OCI-LY1 (cell line): ENCODE data around the gene DDHD1.

ENCODE experiments used
- H2AFZ ChIP-seq: fragments of 200-600 bp; sonication (generic), shearing (Covaris generic); 2 replicates; pipeline ENCODE4 v1.6.0; 2014; ENCODE audit warnings: antibody characterized with exemption, mild to moderate bottlenecking, low read length
- H3F3A ChIP-seq: fragments of 200-600 bp; sonication (generic), shearing (Covaris generic); 2 replicates; pipeline ENCODE4 v1.6.0; 2014; ENCODE audit warnings: mild to moderate bottlenecking, antibody characterized with exemption, low read length, moderate library complexity; ENCODE audit not compliant: insufficient read depth
- H3K27ac ChIP-seq: fragments of 200-600 bp; sonication (generic); 2 replicates; pipeline ENCODE4 v1.5.1; 2014; ENCODE audit warnings: low read length, mixed run types, mild to moderate bottlenecking, low read depth; ENCODE audit not compliant: poor library complexity, severe bottlenecking
- H3K27me3 ChIP-seq: fragments of 200-600 bp; sonication (generic); 2 replicates; pipeline ENCODE4 v1.6.0; 2014; ENCODE audit warnings: antibody characterized with exemption, mild to moderate bottlenecking, low read length, moderate library complexity; ENCODE audit not compliant: insufficient read depth
- H3K36me3 ChIP-seq: fragments of 200-600 bp; sonication (generic); 2 replicates; pipeline ENCODE4 v1.6.1; 2014; ENCODE audit warnings: mild to moderate bottlenecking, antibody characterized with exemption, low read length, moderate library complexity, mixed read lengths; ENCODE audit not compliant: insufficient read depth
- H3K4me1 ChIP-seq: fragments of 200-600 bp; sonication (generic); 2 replicates; pipeline ENCODE4 v1.5.1; 2014; ENCODE audit warnings: mild to moderate bottlenecking, low read length, moderate library complexity; ENCODE audit not compliant: insufficient read depth, severe bottlenecking
- H3K4me2 ChIP-seq: fragments of 200-600 bp; sonication (generic), shearing (Covaris generic); 2 replicates; pipeline ENCODE4 v1.6.1; 2014; ENCODE audit warnings: low read length
- H3K4me3 ChIP-seq: fragments of 200-600 bp; sonication (generic); 2 replicates; pipeline ENCODE4 v1.5.1; 2014; ENCODE audit warnings: low read length, low read depth, mild to moderate bottlenecking, mixed read lengths; ENCODE audit not compliant: poor library complexity, severe bottlenecking
- H3K79me2 ChIP-seq: fragments of 200-600 bp; shearing (Covaris generic); 2 replicates; pipeline ENCODE4 v1.6.1; 2016; ENCODE audit warnings: mixed run types, low read length, mixed read lengths; ENCODE audit not compliant: insufficient read depth
- H3K9ac ChIP-seq: fragments of 200-600 bp; sonication (generic), shearing (Covaris generic); 2 replicates; pipeline ENCODE4 v1.6.1; 2014; ENCODE audit warnings: mild to moderate bottlenecking, low read length, mixed read lengths
- H3K9me2 ChIP-seq: fragments of 200-600 bp; sonication (generic), shearing (Covaris generic); 2 replicates; pipeline ENCODE4 v1.6.1; 2014; ENCODE audit warnings: low read depth, mild to moderate bottlenecking, low read length, mixed read lengths
- H3K9me3 ChIP-seq: fragments of 200-600 bp; shearing (Covaris generic); 2 replicates; pipeline ENCODE4 v1.6.1; 2014; ENCODE audit warnings: low read length, mixed read lengths
- H4K20me1 ChIP-seq: fragments of 200-600 bp; sonication (generic), shearing (Covaris generic); 2 replicates; pipeline ENCODE4 v1.6.0; 2016; ENCODE audit warnings: mild to moderate bottlenecking, low read length; ENCODE audit not compliant: insufficient read depth
- CTCF ChIP-seq: fragments of 200-600 bp; sonication (generic), shearing (Covaris generic); IDR thresholded peaks from 2 replicates; pipeline ENCODE4 v1.5.1; 2017; ENCODE audit warnings: mild to moderate bottlenecking, antibody characterized with exemption, low read length, moderate library complexity, mixed read lengths
- EZH2 ChIP-seq: fragments of 200-600 bp; sonication (generic), shearing (Covaris generic); IDR thresholded peaks from 2 replicates; pipeline ENCODE4 v1.8.0; 2017; ENCODE audit warnings: borderline replicate concordance, mixed run types, mild to moderate bottlenecking, antibody characterized with exemption, low read length, moderate library complexity, mixed read lengths

DDHD1 gene

GRCh38 chr14:53146739-53147138 lies 6.4 kb downstream of the DDHD1 start:
- TF ChIP-seq EZH2, result no peak
- TF ChIP-seq CTCF, result no peak
- Histone ChIP-seq H3K36me3 (peaks cover 29% of the 10 kb centered on the region), H4K20me1 (0 out of 2 replicates have a peak, but pooled peaks cover 4% of the 10 kb centered on the region), H3K9ac (no peak overlapping the region), H2AFZ (no peak overlapping the region), H3K27ac (peak overlapping the region; percentile 31), H3K4me3 (no peak overlapping the region), H3K9me2 (no peaks in the 10 kb centered on the region), H3K27me3 (no peaks in the 10 kb centered on the region), H3K4me1 (peaks cover 43% of the 10 kb centered on the region), H3K4me2 (no peak overlapping the region; the same call in 1 of the 2 replicates), H3K79me2 (peaks cover 98% of the 10 kb centered on the region), H3F3A (no peaks in the 10 kb centered on the region), H3K9me3 (peaks cover 10% of the 10 kb centered on the region)

GRCh38 chr14:53144244-53144643 lies 8.9 kb downstream of the DDHD1 start:
- H3K9ac ChIP-seq, result no peak overlapping the region
- TF ChIP-seq CTCF (no peak), EZH2 (no peak)
- H3K36me3 ChIP-seq, result peaks cover 35% of the 10 kb centered on the region
- H3K79me2 ChIP-seq, result peaks cover 95% of the 10 kb centered on the region
- peaks cover 25% of the 10 kb centered on the region for H3K4me1 ChIP-seq
- H2AFZ ChIP-seq, result no peak overlapping the region
- H3K9me3 ChIP-seq, result peaks cover 24% of the 10 kb centered on the region
- H4K20me1 ChIP-seq, result no peaks in the 10 kb centered on the region
- H3K27me3 ChIP-seq, result no peaks in the 10 kb centered on the region
- H3F3A ChIP-seq, result no peaks in the 10 kb centered on the region
- H3K4me3 ChIP-seq, result no peak overlapping the region
- H3K27ac ChIP-seq, result no peak overlapping the region
- H3K4me2 ChIP-seq, result no peak overlapping the region
- H3K9me2 ChIP-seq, result no peaks in the 10 kb centered on the region

- H3K4me1 ChIP-seq, result no peaks in the 10 kb centered on the region
- no peaks in the 10 kb centered on the region for H3F3A ChIP-seq
- H3K9me2 ChIP-seq, result no peaks in the 10 kb centered on the region
- no peak overlapping the region for H3K4me2 ChIP-seq
- H3K4me3 ChIP-seq, result no peak overlapping the region
- peaks cover 34% of the 10 kb centered on the region for H3K36me3 ChIP-seq
- H4K20me1 ChIP-seq, result no peaks in the 10 kb centered on the region
- H2AFZ ChIP-seq, result no peak overlapping the region
- no peak for TF ChIP-seq CTCF
- TF ChIP-seq EZH2, result no peak
- no peaks in the 10 kb centered on the region for H3K27me3 ChIP-seq
- H3K27ac ChIP-seq, result no peak overlapping the region
- H3K79me2 ChIP-seq, result peaks cover 92% of the 10 kb centered on the region
- peaks cover 36% of the 10 kb centered on the region for H3K9me3 ChIP-seq
- no peak overlapping the region for H3K9ac ChIP-seq
Measured at GRCh38 chr14:53140585-53140984, 12.5 kb downstream of the DDHD1 start.
